HepG2 (cell line): ENCODE measurements around the gene GPATCH8. TPM values are rescaled to one million over a fixed set of nuclear protein-coding genes. Genes with fewer than 3 reads are reported as not detected.

Experiments
- BCL3 ChIP-seq: sonication (generic); formaldehyde crosslinking; IDR thresholded peaks from 2 replicates; pipeline ENCODE4 v1.5.1; 2020; ENCODE audit warnings: mild to moderate bottlenecking, missing genetic modification reagents, moderate library complexity
- ETV5 ChIP-seq: IDR thresholded peaks from 2 replicates; pipeline ENCODE4 v1.6.1; 2018; ENCODE audit warnings: missing biosample characterization, missing genetic modification reagents, inconsistent platforms, borderline replicate concordance
- IRF2 ChIP-seq: IDR thresholded peaks from 2 replicates; pipeline ENCODE4 v1.6.1; 2018; ENCODE audit warnings: missing genetic modification reagents, missing compliant biosample characterization
- ISL2 ChIP-seq: sonication (generic); formaldehyde crosslinking; IDR thresholded peaks from 2 replicates; pipeline ENCODE4 v1.5.0; 2020; ENCODE audit warnings: missing genetic modification reagents
- KAT8 ChIP-seq: IDR thresholded peaks from 2 replicates; pipeline ENCODE4 v1.6.1; 2016; ENCODE audit warnings: missing genetic modification reagents, missing compliant biosample characterization
- MAX ChIP-seq: IDR thresholded peaks from 2 replicates; pipeline ENCODE4 v1.6.1; 2012; ENCODE audit warnings: inconsistent platforms
- MED1 ChIP-seq: sonication (generic); formaldehyde crosslinking; IDR thresholded peaks from 2 replicates; pipeline ENCODE4 v1.4.0; 2020; ENCODE audit warnings: missing genetic modification reagents
- MYC ChIP-seq: sonication (generic); formaldehyde crosslinking; IDR thresholded peaks from 2 replicates; pipeline ENCODE4 v1.9.0; 2021; ENCODE audit warnings: missing genetic modification reagents, borderline replicate concordance
- NRL ChIP-seq: sonication (generic); formaldehyde crosslinking; IDR thresholded peaks from 2 replicates; pipeline ENCODE4 v1.5.0; 2020; ENCODE audit warnings: missing genetic modification reagents, mild to moderate bottlenecking, moderate library complexity, borderline replicate concordance
- PHF20 ChIP-seq: sonication (generic); formaldehyde crosslinking; IDR thresholded peaks from 2 replicates; pipeline ENCODE4 v1.5.0; 2020; ENCODE audit warnings: mild to moderate bottlenecking, missing genetic modification reagents
- PITX1 ChIP-seq: sonication (generic); formaldehyde crosslinking; IDR thresholded peaks from 2 replicates; pipeline ENCODE4 v1.5.1; 2020; ENCODE audit warnings: mild to moderate bottlenecking, missing genetic modification reagents
- SALL1 ChIP-seq: sonication (generic); formaldehyde crosslinking; IDR thresholded peaks from 2 replicates; pipeline ENCODE4 v1.8.0; 2022; ENCODE audit warnings: mild to moderate bottlenecking, missing genetic modification reagents
- STAG1 ChIP-seq: sonication (generic); formaldehyde crosslinking; IDR thresholded peaks from 2 replicates; pipeline ENCODE4 v1.4.0; 2020; ENCODE audit warnings: missing genetic modification reagents
- ZNF574 ChIP-seq: sonication (generic); formaldehyde crosslinking; IDR thresholded peaks from 2 replicates; pipeline ENCODE4 v1.4.0; 2020; ENCODE audit warnings: missing genetic modification reagents
- ZNF605 ChIP-seq: sonication (generic); formaldehyde crosslinking; IDR thresholded peaks from 2 replicates; pipeline ENCODE4 v1.8.0; 2022; ENCODE audit warnings: mild to moderate bottlenecking, missing genetic modification reagents
- ZNF788 ChIP-seq: sonication (generic); formaldehyde crosslinking; IDR thresholded peaks from 2 replicates; pipeline ENCODE4 v1.5.0; 2020; ENCODE audit warnings: mild to moderate bottlenecking, missing genetic modification reagents, borderline replicate concordance
- ZNF800 ChIP-seq: sonication (generic); formaldehyde crosslinking; IDR thresholded peaks from 2 replicates; pipeline ENCODE4 v1.4.0; 2020; ENCODE audit warnings: missing genetic modification reagents
- ZSCAN25 ChIP-seq: sonication (generic); formaldehyde crosslinking; IDR thresholded peaks from 2 replicates; pipeline ENCODE4 v1.8.0; 2022; ENCODE audit warnings: mild to moderate bottlenecking, missing genetic modification reagents
- ZSCAN31 ChIP-seq: sonication (generic); formaldehyde crosslinking; IDR thresholded peaks from 2 replicates; pipeline ENCODE4 v1.5.0; 2020; ENCODE audit warnings: low read depth, mild to moderate bottlenecking, missing genetic modification reagents
- polyA plus RNA-seq, 8 experiments: library from polyadenylated mRNA; depleted of rRNA in 3 of 8; stranded (reverse) in 7 of 8; unstranded in 1 of 8; fragments of >200 nt; fragmentation: Illumina TruSeq in 4 of 8; extraction: Trizol in 4 of 8; gene quantifications; 2 replicates each; pipeline versions ENCODE4 v1.2.1 to v1.2.3, GENCODE V29; 2011 to 2016; ENCODE audit warnings: low read depth in 4 of 8, missing spikeins in 1 of 8, mixed read lengths in 1 of 8; ENCODE audit not compliant: insufficient read depth in 1 of 8
- total RNA-seq, 5 experiments: library from RNA; depleted of rRNA; stranded (reverse); fragments of >200 nt; fragmentation: Illumina TruSeq; extraction: Trizol; gene quantifications; 2 replicates each; pipeline ENCODE4 v1.2.3, GENCODE V29; 2016; ENCODE audit warnings: low read depth in 1 of 5
- TF ChIP-seq, protein P1 (sequence below): sonication (generic); formaldehyde crosslinking; IDR thresholded peaks from 2 replicates; pipeline ENCODE4 v1.4.0; 2020; ENCODE audit warnings: missing genetic modification reagents

GPATCH8 gene
- total and polyA plus RNA-seq, 2 of the 13 experiments (the other 11 are each of a cell fraction or from before 2014, with no cell fraction given): 20.7 to 21.5 TPM

- TF ChIP-seq MED1: 0 out of 2 replicates have a peak, but pooled peaks have one; percentile 20
- peak; percentile 59; the same call in 1 of the 2 replicates for TF ChIP-seq ZNF574
- peak; percentile 82 for TF ChIP-seq BCL3 (CRISPR knock-in tag)
- TF ChIP-seq, protein P1, sequence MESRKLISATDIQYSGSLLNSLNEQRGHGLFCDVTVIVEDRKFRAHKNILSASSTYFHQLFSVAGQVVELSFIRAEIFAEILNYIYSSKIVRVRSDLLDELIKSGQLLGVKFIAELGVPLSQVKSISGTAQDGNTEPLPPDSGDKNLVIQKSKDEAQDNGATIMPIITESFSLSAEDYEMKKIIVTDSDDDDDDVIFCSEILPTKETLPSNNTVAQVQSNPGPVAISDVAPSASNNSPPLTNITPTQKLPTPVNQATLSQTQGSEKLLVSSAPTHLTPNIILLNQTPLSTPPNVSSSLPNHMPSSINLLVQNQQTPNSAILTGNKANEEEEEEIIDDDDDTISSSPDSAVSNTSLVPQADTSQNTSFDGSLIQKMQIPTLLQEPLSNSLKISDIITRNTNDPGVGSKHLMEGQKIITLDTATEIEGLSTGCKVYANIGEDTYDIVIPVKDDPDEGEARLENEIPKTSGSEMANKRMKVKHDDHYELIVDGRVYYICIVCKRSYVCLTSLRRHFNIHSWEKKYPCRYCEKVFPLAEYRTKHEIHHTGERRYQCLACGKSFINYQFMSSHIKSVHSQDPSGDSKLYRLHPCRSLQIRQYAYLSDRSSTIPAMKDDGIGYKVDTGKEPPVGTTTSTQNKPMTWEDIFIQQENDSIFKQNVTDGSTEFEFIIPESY (CRISPR knock-in tag): peak; percentile 81
- peak; percentile 70 for TF ChIP-seq STAG1 (CRISPR knock-in tag)
- TF ChIP-seq ZSCAN25: peak; percentile 65
- TF ChIP-seq ZNF605 (CRISPR knock-in tag): peak; percentile 13; the same call in 1 of the 2 replicates
- TF ChIP-seq ZNF800: 0 out of 2 replicates have a peak, but pooled peaks have one; percentile 37
- TF ChIP-seq PHF20 (CRISPR knock-in tag): peak; percentile 48; the same call in 1 of the 2 replicates
- TF ChIP-seq IRF2 (CRISPR knock-in tag): peak; percentile 49; the same call in 1 of the 2 replicates
- 0 out of 2 replicates have a peak, but pooled peaks have one; percentile 38 for TF ChIP-seq ISL2 (CRISPR knock-in tag)
- TF ChIP-seq ZSCAN31: peak; percentile 55; the same call in 1 of the 2 replicates
- peak; percentile 70 for TF ChIP-seq MAX
- TF ChIP-seq ETV5 (CRISPR knock-in tag): peak; percentile 64
- TF ChIP-seq MYC (CRISPR knock-in tag): peak; percentile 67; the same call in 1 of the 2 replicates
- TF ChIP-seq KAT8 (CRISPR knock-in tag): peak; percentile 56; the same call in 1 of the 2 replicates
- TF ChIP-seq NRL (CRISPR knock-in tag): peak; percentile 35; the same call in 1 of the 2 replicates
- TF ChIP-seq ZNF788: peak; percentile 68
- peak; percentile 55 for TF ChIP-seq SALL1
- TF ChIP-seq PITX1 (CRISPR knock-in tag): 0 out of 2 replicates have a peak, but pooled peaks have one; percentile 40
These were observed 148.3 kb downstream of the GPATCH8 start (continued) for GRCh38 chr17:44354582-44355561.
